OCI-M2 (cell line): ENCODE data around the gene UBE2D4.
"Not testable (repeated sequence)": the region's sequence is repeated elsewhere in the genome, so short reads cannot be mapped to it uniquely, and the experiment has no call there.

ENCODE experiments used
- DNase-seq: peaks from one replicate; lab custom pipeline; 2025; ENCODE audit not compliant: unreplicated experiment; lab: John Stamatoyannopoulos, UW

The UBE2D4 gene

DNA sequence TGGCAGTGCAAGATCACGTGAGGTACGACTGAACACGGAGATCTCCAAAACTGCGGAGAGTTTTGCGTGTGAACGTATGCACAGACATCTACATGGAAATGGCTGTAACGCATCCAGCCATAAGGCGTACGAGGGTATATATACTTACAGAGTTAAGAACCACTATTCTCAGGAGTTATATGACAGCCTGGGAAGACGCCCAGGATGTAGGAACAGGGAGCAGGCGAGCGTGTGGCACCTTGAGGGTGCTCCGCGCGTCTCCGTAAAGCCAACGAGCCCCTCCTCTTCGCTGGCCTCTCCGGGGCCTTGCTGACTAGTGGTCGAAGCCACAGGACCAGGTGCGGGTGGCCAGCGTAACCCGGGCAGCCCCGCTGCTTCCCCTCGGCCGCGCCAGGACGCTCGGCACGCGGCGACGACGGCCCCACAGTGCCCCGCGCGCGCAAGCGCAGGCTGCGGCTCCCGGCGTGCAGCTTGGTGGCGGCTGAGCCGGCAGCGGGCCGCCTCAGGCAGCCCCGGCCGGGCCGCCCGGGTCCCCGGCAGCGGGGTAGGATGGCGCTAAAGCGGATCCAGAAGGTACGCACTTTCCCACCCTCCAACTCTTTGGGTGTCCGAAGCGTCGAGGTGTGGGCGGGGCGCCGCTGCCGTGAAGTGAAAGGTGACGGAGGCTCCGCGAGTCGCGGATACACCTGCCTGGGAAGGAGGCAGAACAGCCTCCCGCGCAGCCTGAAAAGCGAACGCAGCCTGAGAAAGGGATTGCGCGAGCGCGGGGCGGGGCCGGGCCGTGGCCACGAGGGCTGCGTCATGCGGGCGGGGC is at the start of gene UBE2D4:
Gene UBE2D4, plus strand, starts transcription at position 453 of the 814 bp plus-strand sequence. Its CDS starts 97 bp downstream, at position 550.
- DNase-seq = no peak

DNA sequence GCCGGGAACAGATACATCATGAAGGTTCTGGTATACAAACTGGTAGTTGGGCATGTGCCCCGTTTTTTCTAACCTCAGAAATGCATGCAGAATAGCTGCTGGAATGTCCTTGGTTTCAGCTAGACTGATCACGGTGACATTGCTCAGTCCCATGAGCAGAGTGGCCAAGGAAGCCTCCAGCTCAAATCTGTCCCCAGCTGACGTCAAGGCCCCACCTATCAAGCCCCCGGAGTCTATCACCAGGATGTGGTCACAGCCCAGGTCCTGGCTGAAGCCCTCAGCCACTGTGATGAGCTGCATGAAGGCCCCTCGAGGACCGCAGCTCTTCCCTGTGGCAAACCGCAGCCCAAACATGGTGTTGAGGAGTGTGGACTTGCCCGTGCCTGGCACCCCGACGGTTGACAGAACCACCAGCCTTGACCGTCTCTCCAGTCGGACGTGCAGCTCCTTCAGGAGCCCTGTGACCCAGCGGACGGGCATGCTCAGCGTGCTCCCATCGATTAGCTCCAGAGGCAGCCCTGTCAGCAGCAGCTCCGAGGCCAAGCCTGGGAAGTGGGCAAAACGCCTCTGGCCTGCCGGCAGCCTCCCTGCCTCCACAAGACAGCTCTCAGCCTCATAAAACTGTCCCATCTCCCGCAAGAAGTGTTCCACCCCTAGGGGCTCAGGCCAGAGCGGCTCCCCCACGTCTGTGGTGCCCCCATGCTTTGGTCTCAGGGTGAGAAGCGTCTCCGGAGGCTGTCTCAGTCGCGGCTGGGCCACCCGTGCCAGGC is 49.1 kb upstream of the UBE2D4 start:
- DNase-seq = no peak

DNA sequence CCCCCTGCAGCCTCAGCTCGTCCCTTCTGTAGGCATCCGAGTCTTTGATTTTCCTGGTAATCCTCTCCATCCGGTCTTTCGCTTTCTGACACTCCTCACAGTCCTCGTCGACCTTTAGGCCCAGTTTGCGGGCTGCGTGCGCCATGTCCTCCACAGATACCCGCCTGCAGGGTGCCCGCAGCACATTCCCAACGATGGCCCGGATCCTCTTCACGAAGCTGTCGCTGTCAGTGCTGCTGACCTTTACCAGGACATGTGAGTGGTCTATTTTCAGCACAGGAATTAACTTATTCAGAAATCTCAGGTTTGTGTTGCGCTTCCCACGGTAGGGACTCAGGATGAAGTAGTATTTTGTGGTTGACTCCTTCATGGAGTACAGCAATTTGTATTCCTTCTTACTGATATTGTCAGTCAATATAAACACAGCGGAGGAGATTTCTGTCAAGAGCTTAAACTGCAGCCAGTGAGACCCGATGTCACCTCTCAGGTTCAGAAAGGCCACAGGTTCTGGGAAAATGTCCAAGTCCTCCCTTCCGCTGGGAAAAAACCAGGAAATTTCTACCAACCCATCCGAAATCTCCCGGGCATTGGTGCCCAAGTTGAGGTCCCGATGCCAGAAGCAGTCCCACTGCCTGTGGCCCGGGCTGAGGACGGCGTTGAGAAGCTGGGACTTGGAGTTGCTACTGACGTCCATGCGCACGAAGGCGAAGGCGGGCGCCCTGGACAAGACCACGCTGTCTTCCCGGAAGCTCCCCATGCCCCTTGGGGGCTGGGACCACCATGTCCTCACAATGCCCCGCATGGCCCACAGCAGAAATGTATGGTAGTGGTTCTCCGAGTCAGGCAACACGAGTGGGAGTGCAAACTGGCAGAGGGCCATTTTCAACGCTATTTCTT is 48.0 kb upstream of the UBE2D4 start:
- no peak for DNase-seq

DNA sequence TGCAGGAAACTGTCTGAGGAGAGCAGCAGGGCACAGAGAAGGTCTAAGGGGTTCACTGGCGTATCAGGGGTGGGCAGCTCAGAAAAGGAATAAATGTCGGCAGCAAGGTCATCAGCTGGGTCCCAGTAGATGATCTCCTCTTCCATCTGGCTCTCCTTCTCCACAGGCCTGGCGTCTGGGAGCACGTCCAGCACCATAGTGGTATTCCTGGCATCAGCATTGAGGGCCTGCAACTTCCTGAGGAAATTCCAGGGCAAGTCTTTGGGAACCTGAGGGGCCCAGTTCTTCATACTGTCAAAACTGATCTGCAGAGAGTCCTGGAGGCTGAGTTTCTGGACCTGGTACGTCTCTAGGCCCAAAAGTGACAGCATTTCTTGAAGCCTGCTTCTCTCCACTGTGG is 47.4 kb upstream of the UBE2D4 start:
- DNase-seq = no peak

DNA sequence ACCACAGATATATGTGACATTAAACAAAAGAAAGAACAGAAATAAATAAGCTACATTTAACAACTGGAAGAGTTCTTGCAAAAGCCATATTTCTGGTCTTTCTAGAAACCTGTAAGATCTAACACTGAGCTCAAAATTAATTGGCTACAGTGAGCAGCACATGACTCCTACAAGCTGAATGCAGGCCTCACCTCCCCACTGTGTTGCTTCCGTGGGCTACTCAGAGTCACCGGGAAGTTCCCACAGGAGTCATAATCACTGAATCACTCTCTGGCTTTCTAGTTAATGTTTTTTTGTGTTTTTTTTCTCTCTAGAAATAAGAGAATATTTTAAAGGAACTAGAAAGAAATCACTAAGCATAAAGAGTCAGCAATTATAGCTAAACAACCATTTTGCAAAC is 46.8 kb upstream of the UBE2D4 start:
- no peak for DNase-seq

DNA sequence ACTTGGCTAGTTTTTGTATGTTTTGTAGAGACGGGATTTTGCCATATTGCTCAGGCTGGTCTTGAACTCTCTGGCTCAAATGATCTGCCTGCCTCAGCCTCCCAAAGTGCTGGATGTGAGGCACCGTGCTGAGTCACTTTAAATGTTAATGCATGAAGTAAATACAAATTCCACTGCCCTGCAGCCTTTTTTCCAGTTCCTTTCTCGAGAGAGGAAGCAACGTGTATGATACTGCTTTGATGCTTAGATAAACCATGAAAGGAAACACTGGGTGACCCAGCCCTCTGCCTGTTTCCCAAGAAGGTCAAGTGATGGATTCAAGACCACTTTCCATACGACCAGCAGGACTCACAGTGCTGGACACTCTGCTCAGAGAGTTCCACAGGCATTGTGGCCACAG is 45.6 kb upstream of the UBE2D4 start:
- DNase-seq = no peak

DNA sequence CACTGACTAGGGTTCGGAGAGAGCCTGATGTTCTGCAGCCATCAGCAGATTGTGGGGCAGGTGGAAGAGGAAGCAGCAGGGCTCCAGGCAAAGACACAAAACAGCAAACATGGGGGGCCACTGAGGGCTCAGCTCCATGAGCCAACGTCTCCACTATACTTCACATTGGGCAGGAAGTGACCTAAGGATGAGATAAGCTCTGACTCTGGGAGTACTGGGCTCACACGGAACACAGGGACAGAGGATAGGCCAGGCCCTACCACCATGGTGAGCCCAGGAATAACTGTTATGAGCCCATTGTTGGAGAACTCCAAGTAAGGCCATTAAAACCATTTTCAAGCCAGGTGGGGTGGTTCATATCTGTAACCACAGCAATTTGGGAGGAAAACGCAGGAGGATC is 42.0 kb upstream of the UBE2D4 start:
- no peak for DNase-seq

DNA sequence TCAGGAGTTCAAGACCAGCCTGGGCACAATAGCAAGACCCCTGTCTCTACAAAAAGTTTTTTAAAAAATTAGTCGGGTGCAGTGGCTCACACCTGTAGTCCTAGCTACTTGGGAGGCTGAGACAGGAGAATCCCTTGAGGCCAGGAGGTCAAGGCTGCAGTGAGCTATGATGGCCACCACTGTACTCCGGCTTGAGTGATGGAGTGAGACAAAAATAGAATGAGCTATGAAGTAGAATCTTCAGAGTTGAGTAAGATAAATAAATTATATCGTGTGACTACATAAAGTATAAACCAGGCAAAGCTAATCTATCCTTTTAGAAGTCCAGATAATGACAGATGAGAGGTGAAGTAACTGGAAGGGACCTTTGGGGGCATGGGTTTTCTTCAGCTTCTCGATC is 41.6 kb upstream of the UBE2D4 start:
- DNase-seq = no peak

DNA sequence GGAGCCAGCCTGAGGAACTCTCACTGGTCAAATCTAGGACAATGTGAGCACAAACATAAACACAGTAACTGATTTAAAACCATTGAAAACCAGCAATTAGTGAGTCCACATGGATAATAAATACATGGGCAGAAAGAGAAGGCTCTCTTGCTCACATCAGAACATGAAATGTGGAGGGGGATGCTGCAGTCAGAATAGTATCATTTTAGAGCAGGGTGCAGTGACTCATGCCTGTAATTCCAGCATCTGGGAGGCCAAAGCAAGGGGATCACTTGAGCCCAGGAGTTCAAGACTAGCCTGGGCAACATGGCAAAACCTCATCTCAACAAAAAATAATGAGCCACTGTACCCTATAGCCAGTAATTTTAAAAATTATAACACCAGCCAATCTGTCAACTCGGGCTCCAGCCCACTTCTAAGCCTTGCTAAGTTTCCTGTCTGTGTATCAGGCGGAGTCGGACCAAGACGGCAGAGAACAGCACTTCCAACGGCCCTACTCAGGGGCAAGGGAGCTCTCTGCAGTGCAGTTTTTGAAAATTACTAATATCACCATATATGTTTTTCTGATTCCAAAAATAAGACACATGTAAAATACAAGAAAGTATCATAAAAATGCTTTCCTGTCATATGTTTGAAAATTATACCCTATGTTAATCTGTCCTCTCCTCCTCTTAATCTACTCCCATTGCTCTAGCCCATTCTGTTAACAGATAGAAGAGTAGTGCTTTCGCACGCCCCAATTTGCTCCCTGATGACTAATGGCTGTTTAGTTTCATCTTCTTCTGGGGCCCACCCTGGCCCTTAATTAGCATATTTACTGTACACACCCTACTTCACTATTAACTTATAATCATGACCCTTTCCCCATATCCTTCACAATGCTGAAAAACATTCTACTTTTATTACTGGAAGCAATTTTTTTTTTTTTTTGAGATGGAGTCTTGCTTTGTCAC is 37.0 kb upstream of the UBE2D4 start:
- no peak for DNase-seq

DNA sequence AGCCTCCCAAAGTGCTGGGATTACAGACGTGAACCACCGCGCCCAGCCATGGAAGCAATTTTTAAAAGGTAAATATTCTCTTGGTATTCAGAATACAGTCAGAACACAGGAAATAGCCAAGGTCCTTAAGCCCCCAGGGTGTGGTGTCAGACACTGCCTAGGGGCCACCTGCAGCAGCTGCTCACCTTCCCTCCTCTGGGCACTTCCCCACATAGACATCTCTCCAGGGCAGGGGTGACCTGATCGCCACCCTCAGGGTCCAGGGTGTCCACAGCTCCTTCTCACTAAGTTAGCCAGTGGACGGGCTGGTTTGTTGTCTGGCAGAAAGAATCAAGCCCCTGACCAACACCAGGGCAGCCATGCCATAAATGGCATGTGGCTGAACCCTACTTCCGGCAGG is 35.8 kb upstream of the UBE2D4 start:
- no peak for DNase-seq

DNA sequence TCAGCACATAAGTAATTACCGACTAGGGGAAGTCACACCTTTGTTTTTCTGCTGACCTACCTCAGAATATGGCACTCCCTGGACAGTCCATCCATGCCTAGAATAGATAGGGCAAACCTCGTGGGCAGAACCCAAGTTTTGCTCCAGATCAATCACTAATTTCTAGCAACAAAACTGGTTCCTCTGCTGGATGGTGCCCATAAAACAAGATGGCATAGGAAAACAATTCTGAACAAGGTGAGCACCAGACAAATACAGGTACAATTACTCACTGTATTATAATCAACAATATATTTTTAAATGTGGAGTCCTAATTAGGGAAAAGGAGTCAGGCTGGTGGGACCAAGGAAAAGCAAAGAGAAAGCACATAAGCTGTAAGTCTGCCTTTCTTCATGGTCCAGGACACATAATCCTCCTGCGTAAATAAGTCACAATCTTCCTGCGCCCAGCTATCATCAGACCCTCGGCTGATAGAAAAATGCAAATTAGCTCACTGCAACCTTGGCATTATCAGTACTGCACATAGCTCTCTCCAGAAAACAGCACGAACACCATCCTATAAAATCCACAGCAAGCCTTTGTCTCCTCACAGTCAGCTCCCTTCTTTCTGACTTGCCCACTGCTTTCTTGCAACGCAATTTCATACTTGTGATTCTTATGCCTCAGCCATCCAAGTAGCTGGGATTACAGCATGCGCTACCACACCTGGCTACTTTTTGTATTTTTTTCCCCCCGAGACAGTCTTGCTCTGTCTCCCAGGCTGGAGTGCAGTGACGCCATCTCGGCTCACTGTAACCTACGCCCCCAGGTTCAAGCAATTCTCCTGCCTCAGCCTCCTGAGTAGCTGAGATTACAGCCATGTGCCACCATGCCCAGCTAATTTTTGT is 34.9 kb upstream of the UBE2D4 start:
- DNase-seq = no peak

DNA sequence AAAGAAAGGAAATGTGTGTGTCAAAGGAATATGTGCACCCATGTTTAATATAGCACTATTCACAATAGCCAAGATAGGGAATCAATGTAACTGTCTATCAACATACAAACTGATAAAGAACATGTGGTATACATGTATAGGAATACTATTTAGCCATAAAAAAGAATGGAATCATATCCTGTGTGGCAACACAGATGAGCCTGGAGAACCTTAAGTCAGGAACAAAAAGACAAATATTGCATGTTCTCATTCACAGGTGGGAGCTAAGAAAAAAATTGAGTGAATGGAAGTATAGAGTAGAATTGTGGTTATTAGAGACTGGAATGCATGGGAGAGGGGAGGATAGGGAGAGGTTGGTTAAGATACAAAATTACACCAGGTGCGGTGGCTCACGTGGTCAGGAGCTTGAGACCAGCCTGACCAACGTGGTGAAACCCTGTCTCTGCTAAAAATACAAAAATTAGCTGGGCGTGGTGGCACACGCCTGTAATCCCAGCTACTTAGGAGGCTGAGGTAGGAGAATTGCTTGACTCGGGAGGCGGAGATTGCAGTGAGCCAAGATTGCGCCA is 30.3 kb upstream of the UBE2D4 start:
- no peak for DNase-seq

DNA sequence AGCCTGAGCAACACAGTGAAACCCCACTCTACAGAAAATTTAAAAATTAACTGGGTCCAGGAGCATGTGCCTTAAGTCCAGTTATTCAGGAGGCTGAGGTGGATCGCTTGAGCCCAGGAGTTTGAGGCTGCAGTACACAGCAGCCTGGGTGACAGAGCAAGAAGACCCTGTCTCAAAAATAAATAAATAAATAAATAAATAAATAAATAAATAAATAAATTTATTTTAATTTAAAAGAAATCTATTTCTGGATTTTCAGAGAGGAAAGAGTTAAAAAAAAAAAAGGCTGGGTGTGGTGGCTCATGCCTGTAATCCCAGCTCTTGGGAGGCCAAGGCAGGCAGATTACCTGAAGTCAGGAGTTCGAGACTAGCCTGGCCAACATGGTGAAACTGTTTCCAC is 27.7 kb upstream of the UBE2D4 start:
- not testable (repeated sequence) for DNase-seq

DNA sequence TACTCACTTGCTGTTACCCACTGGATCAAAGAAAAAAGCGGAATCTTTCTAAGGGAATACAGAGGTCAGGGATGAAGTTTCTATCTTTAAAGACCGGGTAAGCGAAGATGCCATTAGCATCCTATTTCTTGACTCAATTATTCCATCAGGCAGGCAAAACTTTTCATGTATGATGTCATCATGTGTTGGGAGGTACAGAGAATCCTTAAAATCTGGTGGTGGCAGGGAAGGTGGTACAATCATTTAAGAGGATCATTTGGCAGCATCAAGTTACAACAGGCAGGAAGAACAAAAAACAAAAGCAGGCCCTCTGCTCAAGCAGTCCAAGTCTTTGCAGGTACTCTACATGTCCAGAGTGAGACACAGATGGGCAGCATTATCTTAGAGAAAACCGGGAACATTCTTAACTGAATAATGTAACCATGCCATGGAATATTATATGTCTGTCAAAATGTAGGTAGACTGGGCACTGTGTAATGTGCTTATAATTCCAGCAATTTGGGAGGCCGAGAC is 23.6 kb upstream of the UBE2D4 start:
- DNase-seq = no peak

DNA sequence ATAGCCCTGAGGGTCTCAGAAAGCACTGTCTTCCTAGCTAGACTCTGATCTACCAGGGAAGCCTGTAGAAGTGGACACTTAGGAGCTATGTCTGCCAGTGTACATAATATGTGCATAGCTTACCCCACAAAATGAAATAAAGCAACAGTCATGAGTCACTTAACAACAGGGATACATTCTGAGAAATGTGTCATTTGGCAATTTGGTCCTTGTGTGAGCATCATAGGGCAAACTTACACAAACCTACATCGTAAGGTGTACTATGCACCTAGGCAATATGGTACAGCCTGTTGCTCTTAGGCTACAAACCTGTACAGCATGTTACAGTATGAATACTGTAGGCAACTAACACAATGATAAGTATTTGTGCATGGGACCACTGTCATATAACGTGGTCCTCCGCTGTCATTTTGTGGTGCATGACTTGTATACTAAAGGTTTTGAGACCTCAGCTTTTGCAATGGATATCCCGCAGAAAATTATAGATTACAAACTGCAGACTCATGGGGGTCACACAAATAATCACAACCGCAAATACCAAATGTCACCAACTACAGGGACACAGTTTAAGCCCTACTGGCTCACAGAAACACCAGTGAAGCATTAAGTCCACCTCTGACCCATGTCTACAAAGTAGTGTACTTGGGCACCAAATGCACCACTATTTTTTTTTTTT is 21.6 kb upstream of the UBE2D4 start:
- no peak for DNase-seq

DNA sequence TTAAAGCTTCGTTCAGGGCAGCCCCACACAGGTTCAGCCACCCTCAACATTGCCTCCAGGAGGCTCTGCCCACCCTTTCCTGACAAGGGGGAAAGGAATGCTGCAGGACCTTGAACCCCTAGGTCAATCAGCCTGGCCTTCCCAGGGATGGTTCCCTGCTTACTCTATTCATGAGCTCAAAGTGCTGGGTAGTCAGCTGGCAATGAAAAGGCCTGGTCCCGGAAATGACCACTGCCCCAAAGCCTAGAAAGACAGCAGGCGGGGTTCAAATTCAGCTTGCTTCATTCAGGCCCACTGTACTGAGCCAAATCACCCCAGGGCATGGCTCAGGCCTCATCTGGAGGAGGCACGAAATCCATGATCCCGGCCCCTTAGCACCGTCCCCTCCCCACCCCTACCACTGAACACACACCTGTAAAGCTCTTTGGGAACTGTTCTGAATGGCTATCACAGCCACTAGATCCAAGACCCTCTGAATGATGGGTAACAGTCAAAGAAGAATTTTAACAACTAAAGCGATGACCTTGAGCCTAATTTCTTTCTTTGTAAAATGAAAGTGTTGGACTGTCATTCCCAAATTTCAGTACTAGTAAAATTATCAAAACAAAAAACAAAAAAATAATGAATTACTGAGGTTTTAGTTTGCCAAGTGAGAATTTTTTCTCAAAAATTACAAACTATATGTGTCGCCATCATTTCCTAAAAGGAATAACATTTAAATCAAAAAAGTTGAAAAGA is 20.9 kb upstream of the UBE2D4 start:
- DNase-seq = no peak

DNA sequence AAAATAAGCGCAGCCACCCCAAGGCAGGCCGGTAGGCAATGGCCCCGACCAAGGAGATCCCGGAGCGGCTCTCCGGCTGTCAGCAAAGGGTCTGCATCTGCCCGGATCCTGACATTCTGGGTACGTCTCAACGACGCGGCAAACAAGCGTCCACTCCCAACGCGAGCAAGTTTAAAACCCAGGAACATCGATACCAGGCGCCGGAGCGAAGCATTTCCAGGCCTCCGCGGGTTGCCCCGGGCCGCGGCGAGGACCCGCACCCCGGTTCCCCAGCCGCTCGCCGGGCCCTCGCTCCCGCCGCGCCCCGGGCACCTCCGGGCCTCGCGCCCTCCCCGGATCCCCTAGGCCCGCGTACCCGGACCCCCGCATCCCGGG is 20.3 kb upstream of the UBE2D4 start:
- no peak for DNase-seq
